Mesenchymal stem cell (in vitro differentiated cells and primary cell): Measurements from ENCODE around the gene FUS. TPM values are rescaled to one million over a fixed set of nuclear protein-coding genes. Genes with fewer than 3 reads are reported as not detected.

Source experiments
- DNase-seq: peaks from one replicate; pipeline ENCODE4 v3.0.0-alpha.2; 2013
- H2AFZ ChIP-seq: one replicate; pipeline ENCODE4 v1.6.1; 2013; ENCODE audit warnings: low read depth, mild to moderate bottlenecking, control low read depth, inconsistent platforms, low read length, moderate library complexity
- H2AK5ac ChIP-seq: 2 replicates; pipeline ENCODE4 v1.6.1; 2013; ENCODE audit warnings: low read length, moderate library complexity, mild to moderate bottlenecking, inconsistent platforms; ENCODE audit not compliant: severe bottlenecking
- H2BK120ac ChIP-seq: one replicate; pipeline ENCODE4 v1.6.1; 2013; ENCODE audit warnings: low read depth, mild to moderate bottlenecking, inconsistent platforms, low read length, moderate library complexity
- H2BK12ac ChIP-seq, 2 experiments: one replicate each; pipeline ENCODE4 v1.6.1; 2013; ENCODE audit warnings: inconsistent platforms in 2 of 2, low read length in 2 of 2, mild to moderate bottlenecking in 2 of 2, moderate library complexity in 2 of 2, control low read depth in 1 of 2
- H2BK15ac ChIP-seq: one replicate; pipeline ENCODE4 v1.6.1; 2013; ENCODE audit warnings: mild to moderate bottlenecking, low read depth, inconsistent platforms; ENCODE audit not compliant: poor library complexity, severe bottlenecking
- H2BK5ac ChIP-seq: 2 replicates; pipeline ENCODE4 v1.6.1; 2013; ENCODE audit warnings: low read depth, mild to moderate bottlenecking, low read length, control low read depth, inconsistent platforms; ENCODE audit not compliant: poor library complexity, severe bottlenecking
- H3K14ac ChIP-seq, 2 experiments: one replicate each; pipeline ENCODE4 v1.6.1; 2013; ENCODE audit warnings: inconsistent platforms in 2 of 2, low read length in 2 of 2, control low read depth in 1 of 2, mild to moderate bottlenecking in 1 of 2, moderate library complexity in 1 of 2
- H3K18ac ChIP-seq, 2 experiments: one replicate each; pipeline ENCODE4 v1.6.1; 2013; ENCODE audit warnings: inconsistent platforms in 2 of 2, low read length in 2 of 2, control low read depth in 1 of 2, low read depth in 1 of 2, mild to moderate bottlenecking in 1 of 2
- H3K23ac ChIP-seq, 2 experiments: one replicate each; pipeline ENCODE4 v1.6.1; 2013; ENCODE audit warnings: inconsistent platforms in 2 of 2, low read length in 2 of 2, mild to moderate bottlenecking in 2 of 2, moderate library complexity in 2 of 2, control low read depth in 1 of 2
- H3K27ac ChIP-seq: 2 replicates; pipeline ENCODE4 v1.5.1; 2013; ENCODE audit warnings: mild to moderate bottlenecking, moderate library complexity, low read length, control low read depth, inconsistent platforms; ENCODE audit not compliant: poor library complexity, severe bottlenecking
- H3K27me3 ChIP-seq, 2 experiments: 2 replicates each; pipeline versions ENCODE4 v1.6.1 to v1.7.0; 2013; ENCODE audit warnings: low read length in 2 of 2, mild to moderate bottlenecking in 2 of 2, moderate library complexity in 2 of 2, control low read depth in 1 of 2, inconsistent platforms in 1 of 2; ENCODE audit not compliant: control insufficient read depth in 1 of 2, insufficient read depth in 1 of 2
- H3K36me3 ChIP-seq, 2 experiments: 2 replicates each; pipeline versions ENCODE4 v1.6.1 to v1.7.0; 2013; ENCODE audit warnings: low read length in 2 of 2, control low read depth in 1 of 2, inconsistent platforms in 1 of 2, low read depth in 1 of 2, mild to moderate bottlenecking in 1 of 2; ENCODE audit not compliant: insufficient read depth in 2 of 2, control insufficient read depth in 1 of 2
- H3K4ac ChIP-seq, 2 experiments: one replicate each; pipeline ENCODE4 v1.6.1; 2013; ENCODE audit warnings: inconsistent platforms in 2 of 2, low read length in 2 of 2, mild to moderate bottlenecking in 2 of 2, moderate library complexity in 2 of 2, control low read depth in 1 of 2, low read depth in 1 of 2
- H3K4me1 ChIP-seq: 2 replicates; pipeline ENCODE4 v1.6.1; 2013; ENCODE audit warnings: low read depth, low read length, control low read depth; ENCODE audit not compliant: control insufficient read depth, insufficient read depth
- H3K4me2 ChIP-seq: 2 replicates; pipeline ENCODE4 v1.6.1; 2013; ENCODE audit warnings: low read length, mild to moderate bottlenecking, inconsistent platforms; ENCODE audit not compliant: poor library complexity, severe bottlenecking
- H3K4me3 ChIP-seq, 2 experiments: 2 replicates each; pipeline versions ENCODE4 v1.5.1 to v1.7.0; 2013; ENCODE audit warnings: low read length in 2 of 2, mild to moderate bottlenecking in 2 of 2, control low read depth in 1 of 2, low read depth in 1 of 2; ENCODE audit not compliant: insufficient read depth in 1 of 2
- H3K79me1 ChIP-seq: replicated peaks from 2 replicates; pipeline ENCODE4 v1.6.1; 2013; ENCODE audit warnings: mild to moderate bottlenecking, control low read depth, low read length, inconsistent platforms; ENCODE audit not compliant: poor library complexity, severe bottlenecking
- H3K9ac ChIP-seq: 2 replicates; pipeline ENCODE4 v1.7.0; 2013; ENCODE audit warnings: mild to moderate bottlenecking, low read length, moderate library complexity
- H3K9me3 ChIP-seq: 2 replicates; pipeline ENCODE4 v1.7.0; 2013; ENCODE audit warnings: mild to moderate bottlenecking, low read length; ENCODE audit not compliant: control insufficient read depth
- H4K8ac ChIP-seq: one replicate; pipeline ENCODE4 v1.6.1; 2013; ENCODE audit warnings: inconsistent platforms, mild to moderate bottlenecking, low read length, moderate library complexity
- H4K91ac ChIP-seq: one replicate; pipeline ENCODE4 v1.6.1; 2013; ENCODE audit warnings: mild to moderate bottlenecking, low read length, inconsistent platforms
- WGBS: methylation state at CpG from one replicate; pipeline ENCODE4 v1.1.7; 2013; ENCODE audit warnings: mixed read lengths; 5-methylcytosine and 5-hydroxymethylcytosine counted together
- small RNA-seq: library from polyadenylated mRNA; stranded (forward); fragments of <200 nt; extraction: miRNeasy Mini kit (QIAGEN cat#:217004); gene quantifications from one replicate; pipeline ENCODE3, GENCODE V24; 2013; ENCODE audit warnings: low read depth

Gene FUS

GRCh38 chr16:31238041-31238440 lies 58.1 kb downstream of the FUS start:
- no peak for DNase-seq
- peaks cover 5% of the 10 kb centered on the region for H3K9me3 ChIP-seq
- no peak overlapping the region for H2AK5ac ChIP-seq
- H3K36me3 ChIP-seq = no peaks in the 10 kb centered on the region
- no peaks in the 10 kb centered on the region for H3K79me1 ChIP-seq
- no peak overlapping the region for H2BK120ac ChIP-seq
- no peak overlapping the region for H3K23ac ChIP-seq
- H3K4me2 ChIP-seq = no peak overlapping the region
- no peak overlapping the region for H3K18ac ChIP-seq
- no peak overlapping the region for H3K4ac ChIP-seq
- H3K4me1 ChIP-seq = no peaks in the 10 kb centered on the region
- peaks cover 0 to 23% of the 10 kb centered on the region in 2 experiments for H3K27me3 ChIP-seq
- no peak overlapping the region for H3K27ac ChIP-seq
- no peak overlapping the region for H3K4me3 ChIP-seq
- no peak overlapping the region for H2BK15ac ChIP-seq
- WGBS = 73% methylated on average over 2 of the region's 4 CpGs
- H4K8ac ChIP-seq = no peak overlapping the region
- H3K14ac ChIP-seq = no peak overlapping the region
- no peak overlapping the region for H3K9ac ChIP-seq
- H2BK5ac ChIP-seq = no peak overlapping the region
- H4K91ac ChIP-seq = no peak overlapping the region
- no peak overlapping the region for H2BK12ac ChIP-seq
- no peak overlapping the region for H2AFZ ChIP-seq

Small RNA genes lying within 50 kb of the gene (small RNA-seq; reads per million reads assigned to genes)
- gene AC009088.4 (not detected), gene NDUFA3P6 (not detected)
